Measurements from ENCODE around the gene SDR42E2. TPM values are rescaled to one million over a fixed set of nuclear protein-coding genes. Genes with fewer than 3 reads are reported as not detected.
A peak's percentile ranks its signal among the peaks of the same experiment; 100 is the strongest.
"Not testable (repeated sequence)": the region's sequence is repeated elsewhere in the genome, so short reads cannot be mapped to it uniquely, and the experiment has no call there.

The SDR42E2 gene
- total RNA-seq, 4 donors from 2014 or later, result not detected

DNA sequence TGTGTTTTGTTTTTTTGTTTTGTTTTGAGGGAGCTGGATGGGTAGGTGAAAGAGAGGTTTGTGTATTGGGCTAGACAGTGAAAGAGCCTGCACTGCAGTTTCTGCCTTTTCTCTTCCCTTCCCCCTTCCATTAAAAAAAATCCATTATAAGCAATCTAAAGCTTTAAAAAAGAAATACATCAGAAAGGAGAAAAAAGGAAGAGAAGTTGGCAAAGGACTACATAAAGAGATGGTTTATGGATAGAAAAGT, 33.1 kb downstream of the SDR42E2 start:
- H3K4me3 ChIP-seq (ENCODE audit: low read depth, poor library complexity, severe bottlenecking), result no peak overlapping the region
- TF ChIP-seq, protein P1, sequence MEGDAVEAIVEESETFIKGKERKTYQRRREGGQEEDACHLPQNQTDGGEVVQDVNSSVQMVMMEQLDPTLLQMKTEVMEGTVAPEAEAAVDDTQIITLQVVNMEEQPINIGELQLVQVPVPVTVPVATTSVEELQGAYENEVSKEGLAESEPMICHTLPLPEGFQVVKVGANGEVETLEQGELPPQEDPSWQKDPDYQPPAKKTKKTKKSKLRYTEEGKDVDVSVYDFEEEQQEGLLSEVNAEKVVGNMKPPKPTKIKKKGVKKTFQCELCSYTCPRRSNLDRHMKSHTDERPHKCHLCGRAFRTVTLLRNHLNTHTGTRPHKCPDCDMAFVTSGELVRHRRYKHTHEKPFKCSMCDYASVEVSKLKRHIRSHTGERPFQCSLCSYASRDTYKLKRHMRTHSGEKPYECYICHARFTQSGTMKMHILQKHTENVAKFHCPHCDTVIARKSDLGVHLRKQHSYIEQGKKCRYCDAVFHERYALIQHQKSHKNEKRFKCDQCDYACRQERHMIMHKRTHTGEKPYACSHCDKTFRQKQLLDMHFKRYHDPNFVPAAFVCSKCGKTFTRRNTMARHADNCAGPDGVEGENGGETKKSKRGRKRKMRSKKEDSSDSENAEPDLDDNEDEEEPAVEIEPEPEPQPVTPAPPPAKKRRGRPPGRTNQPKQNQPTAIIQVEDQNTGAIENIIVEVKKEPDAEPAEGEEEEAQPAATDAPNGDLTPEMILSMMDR (IDR thresholded peaks at IDR 0.05), result no peak
- no peak for TF ChIP-seq POLR2A (IDR thresholded peaks at IDR 0.05)
- intact Hi-C loops (cut with DNase I; ENCODE audit: low total_unique reads), result loop anchor here (10.0 kb wide), 1 partner anchor 1291 kb away; the partner anchor contains the start of genes DCUN1D3 and LYRM1
- no peak for DNase-seq (ENCODE audit: low spot score in 2 of 2)

DNA sequence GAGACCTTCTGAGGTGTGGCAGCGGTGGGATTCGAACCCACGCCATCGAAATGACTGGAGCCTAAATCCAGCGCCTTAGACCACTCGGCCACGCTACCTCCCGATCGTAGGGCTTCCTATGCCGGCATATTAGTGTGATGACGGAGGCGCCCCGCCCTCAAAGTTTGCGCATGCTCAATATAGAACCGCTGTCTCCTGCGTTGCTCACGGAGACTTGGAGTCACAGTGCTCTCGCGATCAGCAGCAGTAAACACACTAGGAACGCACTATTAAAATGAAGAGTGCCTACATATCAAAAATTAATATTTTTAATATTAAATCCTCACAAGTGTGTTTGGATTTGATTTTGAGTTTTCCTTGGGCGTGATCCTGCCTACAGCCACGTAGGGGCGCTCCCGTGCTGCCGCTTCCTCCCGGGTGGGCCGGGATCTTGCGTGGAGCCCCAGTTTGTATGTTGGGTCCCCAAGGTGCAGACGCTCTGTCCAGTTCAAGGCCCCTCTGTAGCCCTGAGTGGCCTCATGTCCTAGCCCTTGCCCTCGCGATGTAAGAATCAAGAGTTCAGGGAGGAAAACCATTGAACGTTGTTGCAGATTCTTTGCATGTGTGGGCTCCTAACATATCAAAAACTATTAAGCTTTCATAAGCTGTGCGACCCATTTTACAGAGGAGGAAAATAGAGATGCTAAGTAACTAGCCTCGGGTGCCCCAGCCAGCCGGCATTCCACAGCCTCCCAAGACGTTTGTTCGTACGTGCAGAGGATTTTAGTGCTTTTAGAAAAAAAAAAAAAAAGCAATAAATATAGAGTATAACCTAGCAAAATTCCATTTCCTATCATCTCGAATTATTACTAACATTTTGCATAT, 33.6 kb downstream of the SDR42E2 start:
- H3K4me3 ChIP-seq (ENCODE audit: low read depth, poor library complexity, severe bottlenecking), result peak overlapping the region; percentile 9
- TF ChIP-seq, protein P1 (IDR thresholded peaks at IDR 0.05), result peak in 1 of 3 donors; percentile 81
- TF ChIP-seq POLR2A (IDR thresholded peaks at IDR 0.05), result no peak
- WGBS, 2 donors, result 2% methylated on average over 39 of the region's 39 CpGs
- intact Hi-C loops (cut with DNase I; ENCODE audit: low total_unique reads), result loop anchor here (2.0 to 10.0 kb wide), 2 partner anchors 101 to 1291 kb away; partner anchors contain the start of genes DCUN1D3, LYRM1 and POLR3E
- peak; percentile 95 to 99 for DNase-seq (ENCODE audit: low spot score in 2 of 2)

DNA sequence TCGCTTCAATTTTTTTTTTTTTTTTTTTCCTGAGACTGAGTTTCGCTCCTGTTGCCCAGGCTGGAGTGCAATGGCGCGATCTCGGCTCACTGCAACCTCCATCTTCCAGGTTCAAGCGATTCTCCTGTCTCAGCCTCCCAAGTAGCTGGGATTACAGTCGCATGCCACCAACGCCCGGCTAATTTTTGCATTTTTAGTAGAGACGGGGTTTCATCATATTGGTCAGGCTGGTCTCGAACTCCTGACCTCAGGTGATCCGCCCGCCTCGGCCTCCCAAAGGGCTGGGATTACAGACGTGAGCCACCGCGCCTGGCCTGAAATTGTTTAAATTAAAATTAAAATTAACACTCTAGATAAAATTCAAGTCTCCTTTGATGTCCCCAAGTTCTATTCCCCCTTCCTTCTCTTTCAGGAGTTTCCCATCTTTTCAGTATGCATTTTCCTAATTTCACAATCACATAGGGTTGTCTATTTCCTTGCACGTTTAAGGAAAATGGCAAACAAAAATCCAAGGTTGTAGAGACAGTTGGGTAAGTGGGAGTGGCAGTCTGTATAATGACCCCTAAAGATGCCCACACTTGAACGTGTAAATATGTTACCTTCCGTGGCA, 34.4 kb downstream of the SDR42E2 start:
- not testable (repeated sequence) for DNase-seq (ENCODE audit: low spot score in 2 of 2); H3K4me3 ChIP-seq (ENCODE audit: low read depth, poor library complexity, severe bottlenecking)
- 50 to 52% methylated on average over 20 of the region's 20 CpGs for WGBS, 2 donors
- intact Hi-C loops (cut with DNase I; ENCODE audit: low total_unique reads), result loop anchor here (2.0 to 10.0 kb wide), 2 partner anchors 100 to 1292 kb away; partner anchors contain the start of genes DCUN1D3, LYRM1 and POLR3E

GRCh38 chr16:22198547-22199293, 36.4 kb downstream of the SDR42E2 start:
- no peak for TF ChIP-seq POLR2A (IDR thresholded peaks at IDR 0.05)
- TF ChIP-seq, protein P1 (IDR thresholded peaks at IDR 0.05), result no peak
- DNase-seq (ENCODE audit: low spot score in 2 of 2), result no peak
- WGBS, 2 donors, result 52 to 58% methylated on average over 7 of the region's 7 CpGs
- intact Hi-C loops (cut with DNase I; ENCODE audit: low total_unique reads), result loop anchor here (10.0 kb wide), 1 partner anchor 1294 kb away; the partner anchor contains the start of genes DCUN1D3 and LYRM1
- no peak overlapping the region for H3K4me3 ChIP-seq (ENCODE audit: low read depth, poor library complexity, severe bottlenecking)

GRCh38 chr16:22202261-22202637, 39.9 kb downstream of the SDR42E2 start:
- no peak for DNase-seq (ENCODE audit: low spot score in 2 of 2)
- intact Hi-C loops (cut with DNase I; ENCODE audit: low total_unique reads), result no loop called here
- H3K4me3 ChIP-seq (ENCODE audit: low read depth, poor library complexity, severe bottlenecking), result no peak overlapping the region
- WGBS, 2 donors, result 76 to 79% methylated on average over 6 of the region's 6 CpGs
- TF ChIP-seq, protein P1 (IDR thresholded peaks at IDR 0.05), result no peak
- no peak for TF ChIP-seq POLR2A (IDR thresholded peaks at IDR 0.05)

DNA sequence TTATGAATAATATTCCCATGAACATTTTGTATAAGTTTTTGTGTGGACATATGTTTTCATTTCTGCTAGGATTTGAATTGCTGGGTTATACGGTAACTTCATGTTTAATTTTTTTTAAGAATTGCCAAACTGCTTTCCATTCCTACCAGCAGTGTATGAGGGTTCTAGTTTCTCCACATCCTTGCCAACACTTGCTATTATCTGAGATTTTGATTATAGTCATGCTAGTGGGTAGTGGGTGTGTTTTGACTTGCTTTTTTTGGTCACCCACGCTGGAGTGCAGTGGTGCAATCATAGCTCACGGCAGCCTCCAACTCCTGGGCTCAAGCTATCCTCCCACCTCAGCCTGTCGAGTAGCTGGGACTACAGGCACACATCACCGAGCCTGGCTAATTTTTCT, 40.8 kb downstream of the SDR42E2 start:
- WGBS, 2 donors, result 89 to 92% methylated on average over 5 of the region's 5 CpGs
- intact Hi-C loops (cut with DNase I; ENCODE audit: low total_unique reads), result no loop called here
- DNase-seq (ENCODE audit: low spot score in 2 of 2), result no peak
- TF ChIP-seq, protein P1 (IDR thresholded peaks at IDR 0.05), result no peak
- no peak for TF ChIP-seq POLR2A (IDR thresholded peaks at IDR 0.05)
- H3K4me3 ChIP-seq (ENCODE audit: low read depth, poor library complexity, severe bottlenecking), result no peak overlapping the region
